BLaER1 treated with 17β-estradiol and CSF1 and Interleukin-3, amounts not matched to agents 10 nM and 100 nM (cell line): Measurements from ENCODE around the gene SLC23A3.
"Not testable (repeated sequence)": the region's sequence is repeated elsewhere in the genome, so short reads cannot be mapped to it uniquely, and the experiment has no call there.

Experiments
- H3K27ac ChIP-seq, 11 experiments: shearing (Covaris generic); formaldehyde crosslinking; 2 replicates each; pipeline ENCODE4 v1.8.1; 2022
- H3K27me3 ChIP-seq, 11 experiments: shearing (Covaris generic); formaldehyde crosslinking; 2 replicates each; pipeline ENCODE4 v1.8.1; 2022
- H3K36me3 ChIP-seq, 11 experiments: shearing (Covaris generic); formaldehyde crosslinking; 2 replicates each; pipeline ENCODE4 v1.8.1; 2022
- H3K4me1 ChIP-seq, 10 experiments: shearing (Covaris generic); formaldehyde crosslinking; 2 replicates each; pipeline ENCODE4 v1.8.1; 2022
- H3K4me2 ChIP-seq, 11 experiments: shearing (Covaris generic); formaldehyde crosslinking; 2 replicates each; pipeline ENCODE4 v1.8.1; 2022
- H3K4me3 ChIP-seq, 10 experiments: shearing (Covaris generic); formaldehyde crosslinking; 2 replicates each; pipeline ENCODE4 v1.8.1; 2022
- H3K9ac ChIP-seq, 11 experiments: shearing (Covaris generic); formaldehyde crosslinking; 2 replicates each; pipeline ENCODE4 v1.8.1; 2022
- H3K9me3 ChIP-seq, 11 experiments: shearing (Covaris generic); formaldehyde crosslinking; replicated peaks in 1 of 11; 2 replicates each; pipeline ENCODE4 v1.8.1; 2022
- H4K20me1 ChIP-seq, 11 experiments: shearing (Covaris generic); formaldehyde crosslinking; 2 replicates each; pipeline ENCODE4 v1.8.1; 2022
- Cebpa-rat ChIP-seq, 11 experiments: shearing (Covaris generic); IDR thresholded peaks; 2 replicates each; pipeline ENCODE4 v1.8.1; 2022

The SLC23A3 gene

GRCh38 chr2:219207134-219207883, 37.5 kb upstream of the SLC23A3 start:
- Histone ChIP-seq H3K9me3 (peaks cover 0 to 5% (median 0%) of the 10 kb centered on the region in 11 experiments; a peak in 2 of 22 replicates), H3K36me3 (peaks cover 21 to 44% (median 36%) of the 10 kb centered on the region in 11 experiments), H3K27ac (peak overlapping the region in 10 of 11 experiments; percentile 18 to 80 (median 70); a peak in 12 of 22 replicates), H3K4me2 (peak overlapping the region; percentile 86 to 97 (median 95)), H3K4me3 (peak overlapping the region; percentile 51 to 74 (median 62)), H4K20me1 (peaks cover 0 to 25% (median 6%) of the 10 kb centered on the region in 11 experiments; a peak in 9 of 22 replicates), H3K27me3 (no peaks in the 10 kb centered on the region), H3K9ac (peak overlapping the region; percentile 74 to 84 (median 77); a peak in 20 of 22 replicates), H3K4me1 (peaks cover 40 to 51% (median 45%) of the 10 kb centered on the region in 10 experiments)
- no peak for TF ChIP-seq Cebpa-rat (IDR thresholded peaks at IDR 0.05)

GRCh38 chr2:219206328-219207133, 36.7 kb upstream of the SLC23A3 start, which contains the start of gene ZFAND2B:
TSS of gene ZFAND2B (plus strand) at chr2:219206782. CDS start at chr2:219206988, 206 bp downstream.
- Histone ChIP-seq H3K27me3 (no peaks in the 10 kb centered on the region), H3K9ac (peak within 1 kb of the TSS; percentile 74 to 84 (median 77)), H4K20me1 (peaks cover 0 to 25% (median 6%) of the 10 kb centered on the region in 11 experiments; a peak in 9 of 22 replicates), H3K4me3 (peak within 1 kb of the TSS; percentile 51 to 74 (median 62)), H3K36me3 (peaks cover 21 to 40% (median 32%) of the 10 kb centered on the region in 11 experiments; a peak in 21 of 22 replicates), H3K4me1 (peaks cover 40 to 51% (median 45%) of the 10 kb centered on the region in 10 experiments), H3K9me3 (peaks cover 0 to 5% (median 0%) of the 10 kb centered on the region in 11 experiments; a peak in 2 of 22 replicates), H3K27ac (peak within 1 kb of the TSS; percentile 65 to 81 (median 76)), H3K4me2 (peak within 1 kb of the TSS; percentile 90 to 97 (median 95))
- no peak for TF ChIP-seq Cebpa-rat (IDR thresholded peaks at IDR 0.05)

- H3K36me3 ChIP-seq = peaks cover 21 to 34% (median 29%) of the 10 kb centered on the region in 11 experiments; a peak in 21 of 22 replicates
- peaks cover 0 to 25% (median 6%) of the 10 kb centered on the region in 11 experiments; a peak in 8 of 22 replicates for H4K20me1 ChIP-seq
These were observed 36.1 kb upstream of the SLC23A3 start for GRCh38 chr2:219205981-219206327.

GRCh38 chr2:219205165-219205538, 35.3 kb upstream of the SLC23A3 start:
- no peak for TF ChIP-seq Cebpa-rat (IDR thresholded peaks at IDR 0.05)
- H3K36me3 ChIP-seq = peaks cover 16 to 26% (median 21%) of the 10 kb centered on the region in 11 experiments; a peak in 21 of 22 replicates
- H3K4me1 ChIP-seq = peaks cover 36 to 40% (median 39%) of the 10 kb centered on the region in 10 experiments

More at GRCh38 chr2:219205981-219206327, 36.1 kb upstream of the SLC23A3 start:
- H3K27ac ChIP-seq = peak overlapping the region; percentile 37 to 81 (median 76)
- H3K27me3 ChIP-seq = no peaks in the 10 kb centered on the region
- peak overlapping the region; percentile 51 to 74 (median 62) for H3K4me3 ChIP-seq
- H3K9ac ChIP-seq = peak overlapping the region; percentile 74 to 84 (median 77)
- TF ChIP-seq Cebpa-rat (IDR thresholded peaks at IDR 0.05) = no peak
- H3K4me2 ChIP-seq = peak overlapping the region; percentile 66 to 96 (median 88)
- H3K4me1 ChIP-seq = peaks cover 40 to 48% (median 44%) of the 10 kb centered on the region in 10 experiments
- H3K9me3 ChIP-seq = peaks cover 0 to 5% (median 0%) of the 10 kb centered on the region in 11 experiments; a peak in 2 of 22 replicates

GRCh38 chr2:219204425-219205164, 34.8 kb upstream of the SLC23A3 start:
- Histone ChIP-seq H4K20me1 (peaks cover 0 to 25% (median 6%) of the 10 kb centered on the region in 11 experiments; a peak in 8 of 22 replicates), H3K4me1 (peaks cover 30 to 34% (median 33%) of the 10 kb centered on the region in 10 experiments), H3K27ac (no peak overlapping the region), H3K4me3 (no peak overlapping the region), H3K4me2 (no peak overlapping the region), H3K27me3 (no peaks in the 10 kb centered on the region), H3K9ac (no peak overlapping the region), H3K36me3 (peaks cover 13 to 21% (median 17%) of the 10 kb centered on the region in 11 experiments; a peak in 20 of 22 replicates), H3K9me3 (peaks cover 0 to 5% (median 0%) of the 10 kb centered on the region in 11 experiments; a peak in 2 of 22 replicates)
- TF ChIP-seq Cebpa-rat (IDR thresholded peaks at IDR 0.05) = no peak

More at GRCh38 chr2:219205165-219205538, 35.3 kb upstream of the SLC23A3 start:
- Histone ChIP-seq H3K27me3 (no peaks in the 10 kb centered on the region), H3K4me2 (no peak overlapping the region), H3K4me3 (no peak overlapping the region), H3K9ac (no peak overlapping the region), H3K27ac (no peak overlapping the region), H3K9me3 (peaks cover 0 to 5% (median 0%) of the 10 kb centered on the region in 11 experiments; a peak in 2 of 22 replicates), H4K20me1 (peaks cover 0 to 25% (median 6%) of the 10 kb centered on the region in 11 experiments; a peak in 8 of 22 replicates)

GRCh38 chr2:219201331-219201730, 31.5 kb upstream of the SLC23A3 start:
- not testable (repeated sequence) for H3K27ac ChIP-seq, H3K36me3 ChIP-seq, H3K4me2 ChIP-seq, H3K4me3 ChIP-seq, H4K20me1 ChIP-seq, H3K9ac ChIP-seq, H3K4me1 ChIP-seq, H3K9me3 ChIP-seq, H3K27me3 ChIP-seq

- not testable (repeated sequence) for H3K36me3 ChIP-seq, H3K9me3 ChIP-seq, H3K9ac ChIP-seq, H3K4me1 ChIP-seq, H3K4me2 ChIP-seq, H3K27me3 ChIP-seq, H3K27ac ChIP-seq, H3K4me3 ChIP-seq, H4K20me1 ChIP-seq
These were observed 30.9 kb upstream of the SLC23A3 start for GRCh38 chr2:219200502-219201326.
